Mucosa of rectum (tissue), 2 donors: ENCODE measurements around the gene UBE3B.
"Not testable (repeated sequence)": the region's sequence is repeated elsewhere in the genome, so short reads cannot be mapped to it uniquely, and the experiment has no call there.

Experiments
- H3K27ac ChIP-seq, 2 donors: one replicate each; pipeline ENCODE4 v1.7.0; 2013; ENCODE audit warnings: inconsistent platforms in 2 of 2, low read depth in 2 of 2, low read length in 2 of 2
- H3K27me3 ChIP-seq, 2 donors: one replicate each; pipeline ENCODE4 v1.7.0; 2013; ENCODE audit warnings: low read length in 2 of 2; ENCODE audit not compliant: control insufficient read depth in 2 of 2, insufficient read depth in 2 of 2
- H3K36me3 ChIP-seq, 2 donors: one replicate each; pipeline ENCODE4 v1.7.0; 2013; ENCODE audit warnings: low read length in 2 of 2; ENCODE audit not compliant: control insufficient read depth in 2 of 2, insufficient read depth in 2 of 2
- H3K4me1 ChIP-seq, 2 donors: one replicate each; pipeline ENCODE4 v1.7.0; 2013; ENCODE audit warnings: low read length in 2 of 2, mild to moderate bottlenecking in 1 of 2; ENCODE audit not compliant: control insufficient read depth in 2 of 2, insufficient read depth in 2 of 2
- H3K4me3 ChIP-seq, 2 donors: one replicate each; pipeline ENCODE4 v1.7.0; 2013; ENCODE audit warnings: low read length in 2 of 2
- H3K9ac ChIP-seq, 2 donors: one replicate each; pipeline ENCODE4 v1.7.0; 2013; ENCODE audit warnings: low read length in 2 of 2, low read depth in 1 of 2, mild to moderate bottlenecking in 1 of 2
- H3K9me3 ChIP-seq, 2 donors: one replicate each; pipeline ENCODE4 v1.7.0; 2013; ENCODE audit warnings: low read length in 2 of 2; ENCODE audit not compliant: control insufficient read depth in 2 of 2
- donor health status: healthy.
- donor health status: Normal muscosa, but diverticular disease.

Gene UBE3B

DNA sequence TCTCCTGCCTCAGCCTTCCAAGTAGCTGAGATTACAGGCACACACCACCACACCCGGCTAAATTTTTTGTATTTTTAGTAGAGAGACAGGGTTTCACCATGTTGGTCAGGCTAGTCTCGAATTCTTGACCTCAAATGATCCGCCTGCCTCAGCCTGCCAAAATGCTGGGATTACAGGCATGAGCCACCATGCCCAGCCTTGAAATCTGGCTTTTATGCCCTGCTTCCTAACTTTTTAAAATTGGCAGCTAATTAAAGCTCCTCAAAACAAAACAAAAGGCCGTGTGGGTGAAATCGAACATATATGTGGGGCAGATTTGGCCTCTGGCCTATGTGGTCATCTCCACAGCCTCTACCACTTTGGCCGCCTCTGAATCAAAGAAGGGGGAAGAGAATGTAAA is 38.3 kb upstream of the UBE3B start:
- no peaks in the 10 kb centered on the region for H3K4me1 ChIP-seq
- H3K27me3 ChIP-seq: no peaks in the 10 kb centered on the region
- H3K27ac ChIP-seq: no peak overlapping the region
- no peak overlapping the region for H3K4me3 ChIP-seq
- no peak overlapping the region for H3K9ac ChIP-seq
- no peaks in the 10 kb centered on the region for H3K36me3 ChIP-seq
- H3K9me3 ChIP-seq: no peaks in the 10 kb centered on the region

DNA sequence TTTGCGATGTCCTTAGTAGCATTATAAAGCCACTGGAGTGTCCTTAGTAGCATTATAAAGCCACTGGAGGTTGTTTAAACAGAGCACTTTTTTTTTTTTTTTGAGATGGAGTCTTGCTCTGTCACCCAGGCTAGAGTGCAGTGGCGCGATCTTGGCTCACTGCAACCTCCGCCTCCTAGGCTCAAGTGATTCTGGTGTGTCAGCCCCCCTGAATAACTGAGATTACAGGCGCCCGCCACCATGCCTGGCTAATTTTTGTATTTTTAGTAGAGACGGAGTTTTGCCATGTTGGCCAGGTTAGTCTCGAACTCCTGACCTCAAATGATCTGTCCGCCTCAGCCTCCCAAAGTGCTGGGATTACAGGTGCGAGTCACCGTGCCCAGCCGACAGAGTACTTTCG is 37.5 kb upstream of the UBE3B start:
- not testable (repeated sequence) for H3K27ac ChIP-seq, H3K27me3 ChIP-seq, H3K4me3 ChIP-seq, H3K9ac ChIP-seq, H3K9me3 ChIP-seq, H3K36me3 ChIP-seq, H3K4me1 ChIP-seq

DNA sequence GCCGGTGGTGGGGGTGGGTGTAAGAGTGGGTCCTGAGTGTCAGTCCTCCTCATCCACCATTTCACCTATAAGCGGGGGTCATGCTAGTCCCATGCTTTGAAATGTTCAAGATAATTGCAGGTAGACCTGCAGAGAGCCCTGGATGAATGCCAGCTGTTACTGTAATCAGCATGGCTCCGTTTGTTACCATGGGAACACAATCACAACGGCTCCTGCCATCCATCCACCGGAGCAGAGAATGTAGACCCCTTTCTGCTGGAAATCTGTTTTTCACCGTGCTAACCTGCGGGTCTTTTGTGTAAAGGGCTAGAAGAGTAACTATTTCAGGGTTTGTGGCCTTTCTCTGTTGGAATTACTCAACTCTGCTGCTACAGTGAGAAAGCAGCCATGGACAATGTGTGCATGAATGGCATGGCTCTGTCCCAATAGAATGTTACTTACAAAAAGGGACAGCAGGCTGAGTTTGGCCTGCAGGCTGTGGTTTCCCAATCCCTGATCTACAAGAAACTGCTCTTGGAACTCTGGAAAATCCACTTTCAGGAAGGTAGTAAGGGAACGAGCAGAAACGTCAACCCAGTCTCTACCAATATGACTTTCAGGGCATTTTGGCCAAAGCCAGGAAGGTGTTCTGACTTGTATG is 36.5 kb upstream of the UBE3B start:
- H3K27me3 ChIP-seq: no peaks in the 10 kb centered on the region
- H3K9ac ChIP-seq: no peak overlapping the region
- H3K36me3 ChIP-seq: peaks cover 0 to 3% of the 10 kb centered on the region in 2 donors
- H3K4me1 ChIP-seq: peaks cover 8 to 10% of the 10 kb centered on the region in 2 donors
- no peak overlapping the region for H3K4me3 ChIP-seq
- H3K9me3 ChIP-seq: no peaks in the 10 kb centered on the region
- no peak overlapping the region for H3K27ac ChIP-seq

DNA sequence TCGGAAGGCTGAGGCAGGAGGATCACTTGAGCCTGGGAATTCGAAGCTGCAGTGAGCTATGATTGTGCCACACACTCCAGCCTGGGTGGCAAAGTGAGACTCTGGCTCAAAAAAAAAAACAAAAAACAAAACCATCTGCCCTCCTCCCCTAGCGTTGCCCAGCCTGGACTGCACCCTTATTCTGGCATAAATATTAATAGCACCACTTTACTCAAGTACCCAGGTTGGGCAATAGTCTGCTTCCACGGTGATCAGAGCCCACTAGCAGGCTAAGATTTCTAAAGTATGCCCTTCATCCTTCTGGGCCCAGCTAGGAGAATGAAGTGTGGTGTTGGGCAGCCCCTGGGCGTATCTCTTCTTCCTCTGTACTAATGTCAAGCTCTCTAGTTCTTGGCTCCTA is 33.6 kb upstream of the UBE3B start:
- H3K27ac ChIP-seq: no peak overlapping the region
- H3K4me1 ChIP-seq: peaks cover 18 to 30% of the 10 kb centered on the region in 2 donors
- H3K36me3 ChIP-seq: peaks cover 4 to 12% of the 10 kb centered on the region in 2 donors
- no peak overlapping the region for H3K9ac ChIP-seq
- no peaks in the 10 kb centered on the region for H3K27me3 ChIP-seq
- no peaks in the 10 kb centered on the region for H3K9me3 ChIP-seq
- H3K4me3 ChIP-seq: no peak overlapping the region

DNA sequence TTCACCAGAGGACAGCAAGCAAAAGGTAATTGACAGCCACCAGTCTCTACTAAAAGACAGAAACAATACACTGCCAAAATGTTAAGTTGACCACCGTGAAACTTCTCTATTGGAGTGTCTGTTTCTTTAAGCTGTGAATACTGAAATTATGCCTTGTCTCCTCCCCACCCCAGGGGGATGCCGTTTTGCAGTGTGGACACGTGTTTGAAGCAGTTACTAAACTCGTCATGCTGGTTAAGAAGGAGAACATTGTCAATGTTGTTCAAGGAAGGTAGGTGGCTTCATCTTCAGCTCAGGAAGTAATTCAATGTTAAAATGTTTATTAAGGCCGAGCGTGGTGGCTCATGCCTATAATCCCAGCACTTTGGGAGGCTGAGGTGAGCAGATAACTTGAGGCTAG is 33.2 kb upstream of the UBE3B start:
- no peak overlapping the region for H3K9ac ChIP-seq
- peaks cover 23 to 34% of the 10 kb centered on the region in 2 donors for H3K4me1 ChIP-seq
- no peaks in the 10 kb centered on the region for H3K9me3 ChIP-seq
- no peak overlapping the region for H3K4me3 ChIP-seq
- H3K36me3 ChIP-seq: peaks cover 4 to 12% of the 10 kb centered on the region in 2 donors
- H3K27ac ChIP-seq: peak overlapping the region in 1 of 2 donors; percentile 74
- no peaks in the 10 kb centered on the region for H3K27me3 ChIP-seq

DNA sequence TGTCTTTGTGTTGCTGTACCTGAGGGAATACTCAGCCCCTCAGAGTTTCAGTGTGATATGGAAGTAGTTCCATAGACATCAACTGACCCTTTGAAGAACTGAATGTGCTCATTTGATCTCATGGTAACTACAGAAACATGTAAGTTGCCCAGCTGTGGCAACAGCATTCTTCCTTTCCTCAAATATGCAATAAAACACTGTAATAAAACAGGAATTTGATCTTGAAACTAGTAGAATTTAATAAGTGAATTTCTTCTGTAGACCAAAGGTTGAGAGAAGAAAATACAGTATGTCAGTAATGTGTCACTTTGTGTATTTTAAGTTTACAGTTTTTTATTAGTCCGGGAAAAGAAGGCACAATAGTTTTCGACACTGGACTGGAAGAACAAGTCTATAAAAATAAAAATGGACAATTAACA is 32.2 kb upstream of the UBE3B start:
- H3K4me3 ChIP-seq: no peak overlapping the region
- peak overlapping the region; percentile 33 to 74 for H3K27ac ChIP-seq
- H3K36me3 ChIP-seq: peaks cover 4 to 12% of the 10 kb centered on the region in 2 donors
- H3K27me3 ChIP-seq: no peaks in the 10 kb centered on the region
- H3K9me3 ChIP-seq: no peaks in the 10 kb centered on the region
- H3K9ac ChIP-seq: no peak overlapping the region
- H3K4me1 ChIP-seq: peaks cover 29 to 43% of the 10 kb centered on the region in 2 donors

DNA sequence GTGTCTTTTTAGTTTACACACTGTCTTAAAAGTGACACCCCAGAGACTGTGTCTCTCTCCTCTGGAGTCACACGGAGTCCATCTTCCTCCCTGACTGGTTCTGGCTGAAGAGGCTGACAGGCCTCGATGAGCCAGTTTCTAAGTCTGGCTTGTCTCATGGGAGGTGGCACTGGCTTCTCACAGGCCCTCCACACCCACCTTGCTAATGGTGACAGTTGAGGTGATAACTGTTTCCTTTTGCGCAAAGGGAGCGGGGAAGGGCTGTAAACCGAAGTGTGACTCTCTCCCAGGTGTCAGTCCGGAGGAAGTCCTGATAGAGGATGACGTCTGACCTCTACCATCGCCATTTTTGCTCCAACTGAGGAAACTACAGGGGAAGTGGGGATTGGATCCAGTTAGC is 30.6 kb upstream of the UBE3B start:
- Histone ChIP-seq H3K27me3 (no peaks in the 10 kb centered on the region), H3K36me3 (peaks cover 15 to 25% of the 10 kb centered on the region in 2 donors), H3K9ac (peak overlapping the region; percentile 7 to 29), H3K4me1 (peaks cover 37 to 51% of the 10 kb centered on the region in 2 donors), H3K27ac (peak overlapping the region; percentile 45 to 61), H3K9me3 (no peaks in the 10 kb centered on the region), H3K4me3 (no peak overlapping the region)

DNA sequence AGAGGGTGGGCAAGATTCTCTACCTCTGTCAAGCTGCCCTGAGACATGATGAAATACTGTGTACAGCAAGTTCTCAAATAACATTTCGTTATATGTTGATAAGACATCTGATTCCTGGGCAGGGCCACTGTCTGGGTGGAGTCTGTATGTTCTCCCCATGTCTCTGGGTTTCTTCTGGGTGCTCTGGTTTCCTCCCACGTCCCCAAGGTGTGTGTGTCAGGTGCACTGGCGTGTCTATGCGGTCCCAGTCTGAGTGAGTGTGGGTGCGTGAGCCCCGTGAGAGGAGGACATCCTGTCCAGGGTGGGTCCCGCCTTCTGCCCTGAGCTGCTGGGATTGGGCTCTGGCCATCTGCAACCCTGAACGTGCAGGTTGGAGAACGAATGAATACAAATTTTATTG is 30.0 kb upstream of the UBE3B start:
- no peak overlapping the region for H3K4me3 ChIP-seq
- peak overlapping the region; percentile 45 to 61 for H3K27ac ChIP-seq
- H3K9me3 ChIP-seq: no peaks in the 10 kb centered on the region
- peaks cover 37 to 51% of the 10 kb centered on the region in 2 donors for H3K4me1 ChIP-seq
- H3K36me3 ChIP-seq: peaks cover 19 to 31% of the 10 kb centered on the region in 2 donors
- H3K27me3 ChIP-seq: no peaks in the 10 kb centered on the region
- H3K9ac ChIP-seq: peak overlapping the region in 1 of 2 donors; percentile 29

DNA sequence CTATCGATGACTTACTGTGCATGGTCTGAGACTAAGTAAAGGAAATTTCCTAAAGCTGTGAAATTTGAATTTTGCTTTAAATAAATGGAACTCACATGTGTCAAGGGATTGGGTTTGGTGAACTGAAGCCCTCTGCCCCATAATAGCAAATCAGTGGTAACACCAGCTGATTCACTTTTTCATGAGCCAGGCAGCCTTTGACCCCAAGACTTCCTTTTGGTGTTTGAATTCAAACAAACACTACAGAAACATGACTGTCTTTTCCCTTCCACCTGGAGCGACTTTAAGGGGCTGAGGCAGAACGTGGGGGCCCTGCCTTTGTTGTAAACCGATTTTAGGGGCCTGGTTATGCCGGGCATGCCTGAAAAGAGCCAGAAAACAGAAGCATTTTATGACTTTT is 29.2 kb upstream of the UBE3B start:
- H3K36me3 ChIP-seq: peaks cover 19 to 37% of the 10 kb centered on the region in 2 donors
- H3K9me3 ChIP-seq: no peaks in the 10 kb centered on the region
- peak overlapping the region in 1 of 2 donors; percentile 21 for H3K4me3 ChIP-seq
- peaks cover 37 to 51% of the 10 kb centered on the region in 2 donors for H3K4me1 ChIP-seq
- no peaks in the 10 kb centered on the region for H3K27me3 ChIP-seq
- no peak overlapping the region for H3K9ac ChIP-seq
- H3K27ac ChIP-seq: peak overlapping the region; percentile 69

DNA sequence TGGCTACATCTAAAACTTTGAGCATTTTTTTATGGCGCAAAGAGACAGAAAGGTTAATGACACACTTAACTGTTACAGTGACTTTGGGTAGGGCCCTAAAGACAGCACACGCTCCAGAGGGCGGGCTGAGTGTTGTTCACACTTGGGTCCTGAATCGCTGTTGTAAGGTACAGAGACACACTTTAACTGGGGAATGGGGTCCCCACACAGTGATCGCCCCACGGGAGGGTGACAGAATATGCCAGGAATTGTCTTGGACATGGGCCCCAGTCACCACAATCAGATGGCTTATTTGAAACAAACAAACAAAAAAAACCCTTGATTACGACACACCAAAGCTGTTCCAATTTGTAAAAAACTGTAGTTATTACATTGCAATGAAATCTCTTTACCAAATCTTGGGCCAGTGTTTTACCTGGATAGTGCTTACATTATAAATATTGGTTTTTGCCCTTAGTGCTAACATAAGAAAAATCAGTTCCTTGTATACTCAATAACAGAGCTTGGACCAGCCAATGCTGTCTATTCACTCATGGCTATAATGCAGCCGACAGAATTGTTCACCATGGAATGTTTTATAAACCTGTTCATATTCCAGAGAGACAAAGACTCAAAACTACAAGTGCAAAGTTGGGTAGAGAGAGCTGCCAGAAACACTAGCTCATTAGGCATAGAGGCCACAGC is 28.6 kb upstream of the UBE3B start:
- Histone ChIP-seq H3K9ac (no peak overlapping the region), H3K4me3 (peak overlapping the region in 1 of 2 donors; percentile 21), H3K27me3 (no peaks in the 10 kb centered on the region), H3K27ac (peak overlapping the region; percentile 69), H3K4me1 (peaks cover 37 to 51% of the 10 kb centered on the region in 2 donors), H3K9me3 (no peaks in the 10 kb centered on the region), H3K36me3 (peaks cover 25 to 43% of the 10 kb centered on the region in 2 donors)
